Neural cell (in vitro differentiated cells): Measurements from ENCODE around the gene METTL8.

ENCODE experiments used
- CTCF ChIP-seq: fragments of 450-650 bp; IDR thresholded peaks from 2 replicates; pipeline ENCODE4 v1.5.1; 2014; ENCODE audit warnings: antibody characterized with exemption, mild to moderate bottlenecking, moderate library complexity; ENCODE audit not compliant: poor library complexity, severe bottlenecking
- EP300 ChIP-seq: fragments of 450-650 bp; conservative IDR thresholded peaks from 2 replicates; pipeline ENCODE4 v1.6.1; 2014; ENCODE audit warnings: antibody characterized with exemption, mild to moderate bottlenecking, moderate library complexity; ENCODE audit not compliant: poor library complexity, severe bottlenecking

DNA sequence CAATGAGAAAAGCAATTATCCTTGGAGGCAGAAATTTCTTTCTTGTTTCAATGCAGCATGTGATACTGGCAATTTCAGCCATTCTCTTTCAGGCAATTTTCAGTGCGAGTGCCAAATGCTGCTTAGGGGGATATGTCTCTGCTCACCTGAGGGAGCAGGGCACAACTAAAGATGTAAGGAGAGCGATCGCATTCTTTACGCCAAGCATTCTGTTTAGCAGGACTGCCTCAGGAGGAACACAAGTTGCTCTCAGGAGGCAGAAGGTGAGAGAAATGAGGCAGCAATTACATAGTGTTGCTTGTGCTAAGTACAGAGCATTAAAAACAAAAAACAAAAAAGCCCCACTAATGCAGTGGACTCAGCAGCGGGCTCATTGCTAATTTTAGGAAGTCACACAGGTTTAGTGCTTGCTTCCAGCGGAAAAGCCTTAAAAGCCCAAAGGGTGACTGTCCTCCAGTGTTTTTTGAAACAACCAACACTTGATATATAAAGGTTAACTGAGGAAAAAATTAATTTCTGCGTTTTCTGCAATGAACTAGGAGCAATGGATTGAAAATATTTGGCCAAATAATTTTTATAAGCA lies 116.9 kb downstream of the METTL8 start:
- TF ChIP-seq EP300 (no peak), CTCF (no peak)
